ENCODE results near the gene LRRC32. TPM values are rescaled to one million over a fixed set of nuclear protein-coding genes. Genes with fewer than 3 reads are reported as not detected.

LRRC32 gene
- total RNA-seq, 1 donor: 37.6 TPM

GRCh38 chr11:76676636-76677457 is 6.3 kb upstream of the LRRC32 start:
- no peak overlapping the region for H3K27ac ChIP-seq (ENCODE audit: low read depth, low read length)
- no peaks in the 10 kb centered on the region for H3K4me1 ChIP-seq (ENCODE audit: insufficient read depth, low read length)
- no peaks in the 10 kb centered on the region for H4K20me1 ChIP-seq (ENCODE audit: insufficient read depth, low read length)
- no peaks in the 10 kb centered on the region for H3K36me3 ChIP-seq (ENCODE audit: insufficient read depth, low read length)
- DNase-seq (ENCODE audit: insufficient read length, low spot score, missing footprints): peak; percentile 86
- H2AFZ ChIP-seq (ENCODE audit: low read length): no peak overlapping the region
- H3K4me3 ChIP-seq (ENCODE audit: insufficient read depth, low read length): no peak overlapping the region
- no peak for TF ChIP-seq CTCF (IDR thresholded peaks at IDR 0.05; ENCODE audit: extremely low read depth, low read depth, low read length)
- H3K9me3 ChIP-seq (ENCODE audit: low read depth, low read length): no peaks in the 10 kb centered on the region
- H3K27me3 ChIP-seq (ENCODE audit: insufficient read depth, low read length): peaks cover 5% of the 10 kb centered on the region
- H3K4me2 ChIP-seq (ENCODE audit: insufficient read depth, low read length): no peak overlapping the region
- H3K79me2 ChIP-seq (ENCODE audit: insufficient read depth, low read length): no peaks in the 10 kb centered on the region

GRCh38 chr11:76674517-76675400 is 4.2 kb upstream of the LRRC32 start:
- Histone ChIP-seq H3K27ac (ENCODE audit: low read depth, low read length) (no peak overlapping the region), H3K4me2 (ENCODE audit: insufficient read depth, low read length) (no peak overlapping the region), H3K4me1 (ENCODE audit: insufficient read depth, low read length) (peaks cover under 1% of the 10 kb centered on the region), H2AFZ (ENCODE audit: low read length) (no peak overlapping the region), H3K36me3 (ENCODE audit: insufficient read depth, low read length) (no peaks in the 10 kb centered on the region), H3K27me3 (ENCODE audit: insufficient read depth, low read length) (no peaks in the 10 kb centered on the region), H4K20me1 (ENCODE audit: insufficient read depth, low read length) (no peaks in the 10 kb centered on the region), H3K9me3 (ENCODE audit: low read depth, low read length) (no peaks in the 10 kb centered on the region), H3K79me2 (ENCODE audit: insufficient read depth, low read length) (no peaks in the 10 kb centered on the region), H3K4me3 (ENCODE audit: insufficient read depth, low read length) (no peak overlapping the region)
- DNase-seq (ENCODE audit: insufficient read length, low spot score, missing footprints): peak; percentile 32
- no peak for TF ChIP-seq CTCF (IDR thresholded peaks at IDR 0.05; ENCODE audit: extremely low read depth, low read depth, low read length)

GRCh38 chr11:76673176-76674142 is 2.9 kb upstream of the LRRC32 start:
- Histone ChIP-seq H3K27me3 (ENCODE audit: insufficient read depth, low read length) (no peaks in the 10 kb centered on the region), H3K36me3 (ENCODE audit: insufficient read depth, low read length) (no peaks in the 10 kb centered on the region), H3K27ac (ENCODE audit: low read depth, low read length) (no peak overlapping the region), H3K4me1 (ENCODE audit: insufficient read depth, low read length) (peaks cover 14% of the 10 kb centered on the region), H3K4me2 (ENCODE audit: insufficient read depth, low read length) (no peak overlapping the region), H3K9me3 (ENCODE audit: low read depth, low read length) (no peaks in the 10 kb centered on the region), H2AFZ (ENCODE audit: low read length) (no peak overlapping the region), H3K79me2 (ENCODE audit: insufficient read depth, low read length) (peaks cover 13% of the 10 kb centered on the region), H4K20me1 (ENCODE audit: insufficient read depth, low read length) (peaks cover 5% of the 10 kb centered on the region), H3K4me3 (ENCODE audit: insufficient read depth, low read length) (no peak overlapping the region)
- TF ChIP-seq CTCF (IDR thresholded peaks at IDR 0.05; ENCODE audit: extremely low read depth, low read depth, low read length): no peak
- DNase-seq (ENCODE audit: insufficient read length, low spot score, missing footprints): peak; percentile 57

All from osteoblast (primary cell).